ENCODE results near the gene OGDHL.

DNA sequence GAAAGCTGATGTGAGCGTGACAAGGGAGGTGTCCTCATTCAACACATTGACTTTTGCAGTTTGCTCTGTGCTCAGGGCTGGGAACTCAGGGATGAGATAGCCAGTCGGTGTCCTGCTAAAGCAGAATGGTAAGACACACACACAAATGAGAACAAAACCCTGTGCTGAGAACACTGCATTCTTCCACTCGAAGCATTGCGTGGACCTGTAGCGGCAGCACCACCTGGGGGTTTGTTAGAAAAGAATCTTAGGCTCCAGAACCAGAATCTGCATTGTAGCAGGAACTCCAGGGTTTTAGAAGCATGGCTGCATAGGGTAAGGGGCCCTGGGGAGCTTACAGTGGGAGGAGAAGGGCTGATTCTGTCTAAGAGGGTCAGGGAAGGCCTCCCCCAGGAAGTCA is 21.5 kb upstream of the OGDHL start:
- TF ChIP-seq, protein P1, sequence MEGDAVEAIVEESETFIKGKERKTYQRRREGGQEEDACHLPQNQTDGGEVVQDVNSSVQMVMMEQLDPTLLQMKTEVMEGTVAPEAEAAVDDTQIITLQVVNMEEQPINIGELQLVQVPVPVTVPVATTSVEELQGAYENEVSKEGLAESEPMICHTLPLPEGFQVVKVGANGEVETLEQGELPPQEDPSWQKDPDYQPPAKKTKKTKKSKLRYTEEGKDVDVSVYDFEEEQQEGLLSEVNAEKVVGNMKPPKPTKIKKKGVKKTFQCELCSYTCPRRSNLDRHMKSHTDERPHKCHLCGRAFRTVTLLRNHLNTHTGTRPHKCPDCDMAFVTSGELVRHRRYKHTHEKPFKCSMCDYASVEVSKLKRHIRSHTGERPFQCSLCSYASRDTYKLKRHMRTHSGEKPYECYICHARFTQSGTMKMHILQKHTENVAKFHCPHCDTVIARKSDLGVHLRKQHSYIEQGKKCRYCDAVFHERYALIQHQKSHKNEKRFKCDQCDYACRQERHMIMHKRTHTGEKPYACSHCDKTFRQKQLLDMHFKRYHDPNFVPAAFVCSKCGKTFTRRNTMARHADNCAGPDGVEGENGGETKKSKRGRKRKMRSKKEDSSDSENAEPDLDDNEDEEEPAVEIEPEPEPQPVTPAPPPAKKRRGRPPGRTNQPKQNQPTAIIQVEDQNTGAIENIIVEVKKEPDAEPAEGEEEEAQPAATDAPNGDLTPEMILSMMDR (IDR thresholded peaks at IDR 0.05): no peak
- TF ChIP-seq POLR2AphosphoS5 (IDR thresholded peaks at IDR 0.05): no peak
- TF ChIP-seq POLR2A (IDR thresholded peaks at IDR 0.05): no peak

Data from gastroesophageal sphincter (tissue), 3 donors.